Neural progenitor cell (in vitro differentiated cells): Measurements from ENCODE around the gene SLAIN2.

Experiments used
- EZH2 ChIP-seq: fragments of 200-600 bp; sonication (generic); IDR thresholded peaks from 2 replicates; pipeline ENCODE4 v1.6.1; 2017; ENCODE audit warnings: antibody characterized with exemption, mild to moderate bottlenecking, moderate library complexity
- EZH2phosphoT487 ChIP-seq: fragments of 200-600 bp; sonication (generic); IDR thresholded peaks from 2 replicates; pipeline ENCODE4 v1.6.1; 2017; ENCODE audit warnings: antibody characterized with exemption
- TF ChIP-seq, protein P1 (sequence below): fragments of 200-600 bp; sonication (generic); IDR thresholded peaks from 2 replicates; pipeline ENCODE4 v1.5.1; 2017; ENCODE audit warnings: antibody characterized with exemption, mild to moderate bottlenecking

DNA sequence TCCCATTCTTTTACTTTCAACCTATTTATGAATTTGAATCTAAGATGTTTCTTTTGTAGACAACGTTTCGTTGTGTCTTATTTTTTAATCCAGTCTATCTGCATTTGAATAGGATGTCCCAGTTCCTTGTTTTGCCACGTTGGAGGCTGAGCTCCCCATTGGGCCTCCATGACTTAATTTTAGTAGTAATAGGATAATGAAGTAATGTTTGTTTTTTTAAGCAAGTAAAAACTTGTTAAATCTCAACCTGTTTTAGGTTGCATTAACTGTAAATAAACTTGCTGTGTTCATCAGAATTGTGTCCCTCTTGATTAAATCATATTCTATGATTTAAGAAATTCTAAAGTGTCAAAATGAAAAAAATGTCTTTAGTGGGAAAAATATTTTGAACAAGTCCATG, 25.3 kb downstream of the SLAIN2 start:
- TF ChIP-seq, protein P1, sequence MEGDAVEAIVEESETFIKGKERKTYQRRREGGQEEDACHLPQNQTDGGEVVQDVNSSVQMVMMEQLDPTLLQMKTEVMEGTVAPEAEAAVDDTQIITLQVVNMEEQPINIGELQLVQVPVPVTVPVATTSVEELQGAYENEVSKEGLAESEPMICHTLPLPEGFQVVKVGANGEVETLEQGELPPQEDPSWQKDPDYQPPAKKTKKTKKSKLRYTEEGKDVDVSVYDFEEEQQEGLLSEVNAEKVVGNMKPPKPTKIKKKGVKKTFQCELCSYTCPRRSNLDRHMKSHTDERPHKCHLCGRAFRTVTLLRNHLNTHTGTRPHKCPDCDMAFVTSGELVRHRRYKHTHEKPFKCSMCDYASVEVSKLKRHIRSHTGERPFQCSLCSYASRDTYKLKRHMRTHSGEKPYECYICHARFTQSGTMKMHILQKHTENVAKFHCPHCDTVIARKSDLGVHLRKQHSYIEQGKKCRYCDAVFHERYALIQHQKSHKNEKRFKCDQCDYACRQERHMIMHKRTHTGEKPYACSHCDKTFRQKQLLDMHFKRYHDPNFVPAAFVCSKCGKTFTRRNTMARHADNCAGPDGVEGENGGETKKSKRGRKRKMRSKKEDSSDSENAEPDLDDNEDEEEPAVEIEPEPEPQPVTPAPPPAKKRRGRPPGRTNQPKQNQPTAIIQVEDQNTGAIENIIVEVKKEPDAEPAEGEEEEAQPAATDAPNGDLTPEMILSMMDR, result no peak
- TF ChIP-seq EZH2, result no peak
- TF ChIP-seq EZH2phosphoT487, result no peak
